ENCODE data around the gene SHISAL1.

GRCh38 chr22:44314425-44315067 lies 1.8 kb upstream of the SHISAL1 start:
- TF ChIP-seq CTCF (IDR thresholded peaks at IDR 0.05; ENCODE audit: insufficient read depth, low read length) (no peak), POLR2AphosphoS5 (IDR thresholded peaks at IDR 0.05; ENCODE audit: low read depth) (no peak), REST (IDR thresholded peaks at IDR 0.05; ENCODE audit: insufficient replicate concordance, low read depth) (no peak), SPI1 (IDR thresholded peaks at IDR 0.05; ENCODE audit: borderline replicate concordance, low read depth) (no peak)

Measured in HL-60 (cell line).